NCI-H2196 (cell line): Measurements from ENCODE around the gene LYPD4.
"Not testable (repeated sequence)": the region's sequence is repeated elsewhere in the genome, so short reads cannot be mapped to it uniquely, and the experiment has no call there.

Source experiments
- DNase-seq: peaks from one replicate; lab custom pipeline; 2025; ENCODE audit not compliant: unreplicated experiment; lab: John Stamatoyannopoulos, UW

The LYPD4 gene

DNA sequence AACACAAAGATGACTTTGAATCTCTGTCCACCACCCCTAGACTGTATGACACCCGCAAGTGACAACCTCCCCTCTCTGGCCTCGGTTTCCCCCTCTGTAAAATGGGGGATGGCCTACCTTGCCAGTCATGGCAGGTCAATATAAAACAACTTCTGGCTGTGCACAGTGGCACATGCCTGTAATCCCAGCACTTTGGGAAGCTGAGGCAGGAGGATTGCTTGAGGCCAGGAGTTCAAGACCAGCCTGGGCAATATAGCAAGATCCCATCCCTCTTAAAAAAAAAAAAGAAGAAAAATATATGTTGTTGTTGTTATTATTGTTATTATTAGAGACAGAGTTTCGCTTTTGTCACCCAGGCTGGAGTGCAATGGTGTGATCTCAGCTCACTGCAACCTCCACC is 31.5 kb upstream of the LYPD4 start:
- DNase-seq: not testable (repeated sequence)

DNA sequence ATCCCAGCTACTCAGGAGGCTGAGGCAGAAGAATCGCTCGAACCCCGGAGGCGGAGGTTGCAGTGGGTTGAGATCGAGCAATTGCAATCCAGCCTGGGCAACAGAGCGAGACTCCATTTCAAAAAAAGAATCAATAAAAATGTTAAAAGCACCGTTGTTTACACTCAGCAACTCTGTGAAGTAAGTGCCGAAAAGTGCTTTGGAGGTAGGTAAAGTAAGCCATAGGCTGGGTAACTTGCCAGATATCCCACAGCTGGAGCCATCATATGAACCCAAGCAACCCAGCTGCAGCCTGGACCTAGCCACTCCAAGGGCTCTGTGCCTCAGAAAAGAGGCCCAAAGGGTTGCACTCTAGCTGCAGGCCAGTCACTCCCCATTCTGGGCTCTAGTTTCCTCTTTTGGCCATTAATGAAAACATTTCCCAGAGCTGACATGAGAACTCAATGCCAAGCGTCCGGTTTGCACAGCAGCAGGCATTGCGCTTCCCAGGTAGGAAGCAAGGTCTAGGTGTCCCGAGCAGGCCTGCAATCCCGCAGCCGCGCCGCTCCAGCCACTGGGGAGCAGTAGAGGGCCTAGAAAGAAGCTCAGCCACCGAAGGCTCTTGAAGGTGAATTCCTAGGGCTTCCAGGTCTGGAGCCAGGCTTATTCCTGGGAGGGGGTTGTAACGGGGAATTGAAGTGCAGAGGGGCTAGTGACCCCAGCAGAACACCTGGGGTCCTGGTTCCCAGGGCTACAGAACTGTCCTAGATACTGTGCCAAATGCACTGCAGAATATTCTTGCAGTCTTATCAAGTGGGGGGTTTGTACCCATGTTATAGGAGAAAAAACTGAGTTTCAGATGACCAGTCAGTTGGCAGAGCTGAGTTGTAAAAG is 28.5 kb upstream of the LYPD4 start:
- DNase-seq: peak; percentile 82

DNA sequence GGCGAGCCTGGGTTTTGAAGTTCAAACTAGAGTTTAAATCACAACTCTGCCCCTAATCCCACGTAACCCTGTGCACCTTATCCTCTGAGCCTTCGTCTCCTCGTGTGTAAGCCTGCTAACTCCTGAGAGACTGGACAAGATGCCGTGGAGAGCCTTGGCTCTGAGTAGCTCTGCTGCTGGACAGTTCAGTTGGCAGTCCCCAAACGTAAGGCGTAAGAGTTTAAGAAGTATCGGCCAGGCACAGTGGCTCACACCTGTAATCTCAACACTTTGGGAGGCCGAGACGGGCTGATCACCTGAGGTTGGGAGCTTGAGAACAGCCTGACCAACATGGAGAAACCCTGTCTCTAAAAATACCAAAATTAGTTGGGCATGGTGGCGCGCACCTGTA is 27.9 kb upstream of the LYPD4 start:
- DNase-seq: no peak

DNA sequence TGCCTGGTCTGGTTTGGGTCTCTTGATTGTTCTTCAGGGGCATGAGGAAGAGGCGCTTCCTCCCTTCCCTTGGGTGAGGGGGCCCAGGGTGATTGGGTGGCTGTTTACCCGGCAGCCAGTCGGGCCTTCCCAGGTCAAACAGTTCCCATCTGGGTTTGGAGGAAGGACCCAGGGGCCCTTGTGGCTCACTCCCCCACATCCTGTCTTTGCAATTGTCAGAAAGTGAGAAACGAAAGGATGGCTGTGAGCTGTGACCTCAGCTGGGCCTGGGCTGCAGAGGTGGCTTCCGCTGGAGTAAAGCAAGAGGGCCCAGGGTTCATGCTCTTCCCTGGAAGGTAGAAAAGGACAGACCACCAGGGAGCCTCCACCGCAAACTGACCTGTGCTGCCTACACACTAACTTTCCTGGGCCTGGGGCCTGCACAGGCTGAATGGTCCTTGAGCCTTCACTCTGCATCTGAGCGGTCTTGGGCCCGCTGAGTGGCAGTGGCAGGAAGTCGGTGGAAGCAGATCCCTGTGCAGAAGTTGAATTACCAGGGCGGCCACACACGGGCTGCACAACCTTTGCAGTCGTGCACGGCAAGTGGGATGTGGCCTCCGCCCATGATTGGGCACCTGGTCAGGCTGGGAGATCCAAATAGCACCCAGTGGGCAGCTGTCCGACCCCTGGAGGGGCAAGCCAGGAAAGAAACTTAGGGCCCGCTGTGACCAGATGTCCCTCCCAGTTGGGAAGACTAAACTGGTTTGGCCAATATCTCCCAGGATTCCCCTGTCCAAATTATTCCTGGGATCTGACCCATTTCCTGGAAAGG is 27.3 kb upstream of the LYPD4 start:
- DNase-seq: no peak

DNA sequence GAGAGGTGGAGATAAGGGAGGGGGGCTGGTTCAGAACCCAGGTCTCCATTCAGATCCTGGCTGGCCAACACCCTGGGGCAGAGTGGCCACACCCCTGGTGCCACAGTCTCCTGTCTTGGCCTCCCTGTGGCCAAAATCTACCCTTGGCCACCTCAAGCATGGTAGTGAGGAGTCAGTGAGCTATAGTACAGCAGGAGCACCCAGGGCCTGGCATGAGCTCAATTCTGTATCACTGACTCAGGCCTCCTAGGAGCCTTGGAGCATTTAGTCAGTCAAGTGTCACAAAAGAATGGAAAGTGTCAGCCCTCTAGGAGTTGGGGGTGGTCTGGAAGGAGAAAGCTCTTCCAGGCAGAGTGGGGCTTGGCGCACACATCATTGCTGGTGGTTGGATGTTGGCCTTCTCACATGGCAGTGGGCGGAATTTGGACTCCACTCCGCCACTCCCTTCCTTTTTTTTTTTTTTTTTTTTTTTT is 26.0 kb upstream of the LYPD4 start:
- DNase-seq: no peak

DNA sequence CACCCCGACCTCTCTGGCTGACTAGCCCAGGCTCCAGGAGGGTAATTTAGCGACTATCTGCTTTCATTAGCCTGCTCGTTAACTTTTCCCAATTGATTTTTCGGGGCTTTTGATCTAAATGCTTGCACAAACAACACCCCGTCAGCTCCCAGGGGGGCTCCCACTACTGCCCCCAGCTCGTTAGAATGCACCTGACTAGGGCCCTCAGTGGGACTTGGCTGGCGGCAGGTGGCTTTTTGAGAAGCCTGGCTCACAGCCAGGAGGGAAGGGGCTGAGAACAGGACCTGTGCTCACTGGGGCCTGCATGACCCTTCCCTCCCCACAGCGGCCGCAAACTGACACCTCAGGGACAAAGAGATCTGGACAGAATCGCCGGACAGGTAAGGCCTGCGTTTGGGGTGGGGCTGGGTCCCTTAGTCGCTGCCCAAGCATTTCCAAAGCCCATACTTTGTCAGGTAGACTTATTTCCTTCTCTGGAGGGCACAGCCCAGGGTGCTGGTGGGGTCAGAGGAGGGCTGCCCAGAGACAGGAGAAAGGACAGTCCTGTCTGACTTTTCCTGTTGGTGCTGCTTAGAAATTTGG is 25.0 kb upstream of the LYPD4 start:
- no peak for DNase-seq

DNA sequence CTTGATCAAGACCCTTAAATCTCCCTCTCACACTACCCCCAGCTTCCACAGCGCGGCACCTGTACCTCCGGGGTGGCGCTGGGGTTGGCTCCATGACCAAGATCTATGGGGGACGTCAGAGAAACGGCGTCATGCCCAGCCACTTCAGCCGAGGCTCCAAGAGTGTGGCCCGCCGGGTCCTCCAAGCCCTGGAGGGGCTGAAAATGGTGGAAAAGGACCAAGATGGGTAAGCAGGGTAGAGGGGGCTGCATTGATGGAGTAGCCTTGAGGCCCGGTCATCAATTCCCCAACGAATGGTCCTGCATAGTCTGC is 24.5 kb upstream of the LYPD4 start:
- DNase-seq: no peak

DNA sequence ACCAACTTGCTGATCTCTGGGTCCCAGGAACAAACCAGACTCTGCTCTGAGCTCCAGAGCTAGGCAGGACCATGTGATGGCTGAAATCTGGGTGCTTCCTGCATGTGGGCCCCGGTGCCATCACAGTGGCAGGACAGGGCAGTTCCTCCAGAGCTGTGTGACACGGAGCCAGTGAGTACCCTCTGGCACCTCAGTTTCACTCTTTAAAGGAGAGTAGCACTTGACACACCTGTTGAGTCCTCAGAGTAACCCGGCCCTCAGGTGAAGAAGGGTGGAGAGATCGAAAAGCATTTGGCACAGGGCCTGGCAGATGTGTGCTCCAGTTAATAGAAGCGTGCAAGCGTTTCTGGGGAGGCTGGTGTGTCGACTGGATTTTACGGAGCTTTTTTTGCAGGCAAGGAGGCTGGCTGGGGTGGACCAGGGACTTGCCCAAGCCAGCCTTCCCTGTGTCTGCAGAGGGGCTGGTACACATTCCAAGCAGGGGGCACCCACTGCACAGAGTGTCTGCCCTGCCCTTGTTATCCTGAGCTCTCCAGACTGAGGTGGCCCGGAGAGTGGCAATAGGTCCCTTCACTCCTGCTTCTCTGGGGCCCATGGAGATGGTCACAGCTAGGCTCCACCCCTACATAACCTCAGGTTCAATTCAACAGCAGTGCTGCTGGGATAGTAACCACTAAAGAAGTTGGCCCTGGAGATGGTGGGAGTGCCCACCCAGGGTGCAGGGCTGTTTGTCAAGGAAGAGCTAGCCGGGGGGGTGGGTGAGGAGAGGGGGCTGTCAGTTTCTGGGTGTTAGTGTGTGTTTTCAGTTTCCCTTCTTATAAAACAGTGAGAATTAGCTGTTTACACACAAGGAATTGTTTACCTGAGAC is 23.9 kb upstream of the LYPD4 start:
- no peak for DNase-seq

DNA sequence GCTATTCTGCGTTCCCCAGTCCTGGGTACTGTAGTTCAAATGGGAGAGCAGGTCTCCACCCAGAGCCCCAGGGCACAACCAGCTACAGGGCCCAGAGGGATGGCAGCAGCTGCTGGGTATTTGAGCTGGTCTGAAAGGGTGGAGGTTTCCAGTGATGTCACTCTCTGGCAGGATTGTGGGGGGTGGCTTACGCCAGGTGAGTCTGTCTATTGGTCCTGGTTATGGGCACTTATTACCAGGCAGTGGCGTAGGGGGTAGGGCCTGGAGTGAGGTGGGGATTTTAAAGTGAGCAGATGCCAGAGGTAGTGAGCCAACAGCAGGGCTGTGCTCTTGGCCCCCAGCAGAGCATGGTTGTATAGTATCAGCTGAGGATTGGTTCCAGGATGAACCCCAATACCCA is 21.8 kb upstream of the LYPD4 start:
- DNase-seq: peak; percentile 43

DNA sequence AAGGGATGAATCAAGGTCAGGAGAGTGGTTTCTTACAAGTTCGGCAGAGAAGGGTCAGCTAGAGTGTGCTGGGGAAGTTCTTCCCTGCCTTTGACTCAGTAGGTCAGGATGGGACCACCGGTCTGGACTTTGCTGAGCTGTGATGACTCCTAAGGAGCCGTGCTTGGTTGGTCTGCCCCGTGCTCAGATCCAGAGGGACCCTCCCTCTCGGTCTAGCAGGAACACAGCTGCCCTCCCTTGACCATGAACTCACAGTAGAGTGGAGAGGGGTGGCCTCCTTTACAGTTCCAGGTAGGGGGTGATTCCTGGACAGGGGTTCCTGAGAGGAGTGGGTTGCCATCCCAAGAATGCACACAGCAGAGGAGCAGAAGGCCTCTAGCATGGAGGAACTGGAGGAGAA is 19.9 kb upstream of the LYPD4 start:
- DNase-seq: no peak

DNA sequence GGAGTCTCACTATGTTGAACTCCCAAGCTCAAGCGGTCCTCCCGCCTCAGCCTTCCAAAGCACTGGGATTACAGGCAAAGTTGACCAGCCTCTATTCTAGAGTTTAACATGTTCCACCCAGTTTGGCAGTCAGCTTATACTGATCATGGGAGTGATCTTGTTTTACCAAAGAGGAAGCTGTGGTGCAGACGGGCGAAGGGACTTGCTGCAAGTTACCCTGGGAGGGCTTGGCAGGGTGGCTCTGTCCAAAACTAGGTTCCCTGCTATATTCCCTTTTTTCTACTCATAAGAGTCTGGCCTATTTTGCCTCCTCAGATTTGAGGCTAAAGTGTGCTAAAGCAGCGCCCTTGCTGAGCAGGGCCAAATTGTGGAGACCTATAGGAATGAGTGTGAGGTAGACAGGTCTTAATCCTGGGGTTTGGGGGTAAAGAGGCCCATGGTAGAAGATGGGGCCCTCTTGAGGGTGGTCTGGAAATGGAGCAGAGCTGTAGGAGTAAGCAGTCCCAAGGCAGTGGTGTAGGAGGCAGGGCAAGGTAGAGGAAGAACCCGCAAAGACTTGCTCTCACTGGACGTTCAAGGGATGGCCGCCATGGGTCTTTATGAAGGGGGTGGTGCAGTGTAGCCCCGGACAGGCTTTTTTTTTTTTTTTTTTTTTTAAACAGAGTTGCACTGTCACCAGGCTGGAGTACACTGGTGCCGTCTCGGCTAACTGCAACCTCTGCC is 18.9 kb upstream of the LYPD4 start:
- no peak for DNase-seq

DNA sequence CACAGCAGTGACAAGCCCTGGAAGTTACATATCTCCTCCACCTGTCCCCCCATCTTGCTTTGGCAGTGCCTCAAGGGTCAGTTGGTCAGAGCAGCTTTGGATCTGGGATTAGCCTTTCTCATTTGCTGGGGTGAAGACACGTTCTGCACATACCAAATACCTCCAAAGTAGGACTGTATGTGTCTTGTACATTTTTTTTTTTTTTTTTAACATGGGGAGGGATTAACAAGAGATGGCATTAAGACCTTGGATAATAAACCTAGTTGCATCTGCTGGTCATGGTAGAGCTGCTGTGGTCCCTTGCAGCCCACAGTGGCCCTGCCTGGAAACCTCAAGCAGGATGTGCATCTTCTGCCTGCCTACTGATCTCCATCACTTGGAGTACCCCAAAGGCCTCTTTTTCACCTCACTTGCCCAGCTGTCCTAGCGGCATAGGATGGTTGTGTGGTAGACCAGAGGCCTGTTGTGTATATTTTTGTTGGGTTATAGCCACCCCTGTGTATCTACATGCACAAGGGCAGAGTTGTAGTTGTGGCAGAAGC is 18.0 kb upstream of the LYPD4 start:
- DNase-seq: no peak

DNA sequence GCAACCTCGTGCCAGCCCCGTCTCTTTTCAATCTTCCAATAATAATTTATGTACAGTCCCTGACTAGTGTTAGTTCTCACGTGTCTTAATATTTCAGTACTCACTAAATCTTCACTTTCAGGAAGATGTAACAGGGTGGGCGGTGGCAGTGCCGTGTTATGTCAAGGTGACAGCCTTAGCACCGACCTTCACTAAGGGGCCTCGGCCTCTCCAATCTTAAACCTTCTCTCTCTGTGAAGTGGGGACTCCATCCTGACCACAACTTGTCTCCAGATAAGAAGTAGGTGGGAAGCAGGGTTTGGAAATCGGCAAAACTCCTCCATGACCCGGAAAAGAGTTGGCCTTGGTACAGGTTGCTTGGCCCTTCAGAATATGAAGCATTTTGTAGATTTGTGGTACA is 17.4 kb upstream of the LYPD4 start:
- no peak for DNase-seq

DNA sequence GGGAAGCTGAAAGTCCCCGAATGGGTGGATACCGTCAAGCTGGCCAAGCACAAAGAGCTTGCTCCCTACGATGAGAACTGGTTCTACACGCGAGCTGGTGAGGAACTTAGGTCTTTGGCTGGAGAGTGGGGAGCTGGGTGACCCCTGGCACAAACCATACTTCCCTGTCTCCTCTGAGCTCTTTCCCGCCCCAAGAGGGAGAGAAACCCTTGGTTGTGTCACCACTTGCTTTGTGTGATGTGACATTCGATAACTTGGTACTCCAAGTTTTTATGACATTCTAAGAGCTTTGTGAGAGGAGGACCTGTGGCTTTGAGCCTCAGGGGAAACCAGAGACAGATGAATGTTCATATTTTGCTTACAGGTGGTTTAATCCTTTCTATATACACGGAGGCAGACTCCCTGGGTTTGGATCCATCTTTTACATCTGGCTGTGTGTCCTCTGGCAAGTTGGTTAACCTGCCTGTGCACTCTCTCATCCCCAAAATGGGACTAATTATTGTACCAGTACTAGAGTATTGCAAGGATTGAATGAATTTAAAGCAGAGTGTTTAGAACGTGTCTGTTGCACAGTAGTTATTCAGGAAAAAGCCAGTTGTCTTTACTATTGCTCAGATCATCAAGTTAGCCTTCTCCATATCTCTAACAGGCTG is 16.8 kb upstream of the LYPD4 start:
- no peak for DNase-seq

DNA sequence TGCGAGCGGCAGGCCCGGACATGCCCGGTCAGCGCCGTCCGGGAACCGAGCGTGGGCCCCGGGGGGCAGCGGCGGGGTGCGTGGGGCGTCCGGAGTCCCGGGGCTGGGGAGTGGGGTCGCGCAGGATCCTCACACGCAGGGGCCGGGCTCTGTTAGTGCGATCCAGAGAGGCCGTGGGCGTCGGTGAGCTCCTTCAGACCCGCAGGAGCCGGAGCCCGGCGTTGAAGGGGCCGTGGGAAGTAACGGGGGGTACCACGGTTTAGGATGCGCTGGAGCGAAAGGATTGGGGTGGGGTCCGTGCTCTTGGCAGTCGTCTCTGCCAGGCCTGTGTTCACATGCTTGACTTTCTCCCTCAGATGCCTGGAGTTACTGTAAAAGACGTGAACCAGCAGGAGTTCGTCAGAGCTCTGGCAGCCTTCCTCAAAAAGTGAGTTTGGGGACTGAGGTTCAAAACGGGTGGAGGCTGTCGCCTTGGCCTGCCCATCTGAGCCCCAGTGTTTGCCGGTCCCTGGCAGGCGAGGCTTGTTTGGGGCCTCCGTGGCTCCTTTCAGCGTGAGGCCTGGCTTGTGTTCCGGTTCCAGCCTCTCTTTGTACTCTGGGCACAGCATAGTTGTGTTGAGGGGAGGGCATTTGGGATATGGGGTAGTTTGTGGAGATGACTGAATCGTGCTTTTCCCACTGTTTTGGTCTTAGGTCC is 16.1 kb upstream of the LYPD4 start:
- no peak for DNase-seq

DNA sequence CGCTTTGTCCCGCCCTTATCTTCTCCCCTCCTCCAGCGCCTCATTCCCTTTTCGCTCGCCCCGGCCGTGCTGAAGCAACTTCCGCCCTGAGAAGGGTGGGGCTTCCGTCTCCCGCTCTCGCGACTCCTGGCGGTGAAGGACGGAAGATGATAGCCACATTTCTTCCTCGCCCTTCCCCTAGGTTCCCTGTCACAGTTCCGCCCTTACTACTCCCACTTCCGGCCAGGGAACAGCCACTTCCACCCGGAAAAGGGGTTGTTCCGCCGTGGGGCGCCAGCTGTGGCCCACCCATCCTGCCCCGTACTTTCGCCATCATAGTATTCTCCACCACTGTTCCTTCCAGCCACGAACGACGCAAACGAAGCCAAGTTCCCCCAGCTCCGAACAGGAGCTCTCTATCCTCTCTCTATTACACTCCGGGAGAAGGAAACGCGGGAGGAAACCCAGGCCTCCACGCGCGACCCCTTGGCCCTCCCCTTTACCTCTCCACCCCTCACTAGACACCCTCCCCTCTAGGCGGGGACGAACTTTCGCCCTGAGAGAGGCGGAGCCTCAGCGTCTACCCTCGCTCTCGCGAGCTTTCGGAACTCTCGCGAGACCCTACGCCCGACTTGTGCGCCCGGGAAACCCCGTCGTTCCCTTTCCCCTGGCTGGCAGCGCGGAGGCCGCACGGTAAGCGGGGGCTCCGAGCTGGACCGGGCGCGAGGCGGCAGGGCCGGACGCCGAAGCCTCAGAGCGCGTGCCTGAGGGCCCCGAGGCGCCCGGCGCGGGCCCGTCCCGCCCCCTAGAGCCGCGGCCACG is 15.3 kb upstream of the LYPD4 start, which contains the start of gene RPS19:
Gene RPS19 (plus strand): TSS at position 638 of the 801 bp plus-strand sequence. CDS start 520 bp downstream, outside the sequence.
- peak; percentile 99 for DNase-seq

DNA sequence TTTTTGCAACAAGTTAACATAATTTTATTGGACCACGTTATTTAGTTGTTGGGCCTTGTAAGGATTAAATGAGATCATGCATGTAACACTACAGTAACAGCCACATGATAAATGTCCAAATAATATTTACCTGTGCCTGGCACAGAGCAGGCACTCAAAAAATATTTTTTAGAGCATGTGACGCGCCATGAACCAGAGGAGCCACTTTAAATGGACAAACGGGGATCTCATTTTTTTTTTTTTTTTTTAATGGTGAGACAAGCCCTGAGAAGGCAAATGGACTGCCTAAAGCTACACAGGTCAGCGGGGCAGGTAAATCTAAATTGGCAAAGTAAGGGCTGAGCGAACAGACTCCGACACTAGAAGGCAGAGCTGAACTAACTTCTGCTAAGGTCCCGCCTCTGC is 14.7 kb upstream of the LYPD4 start:
- no peak for DNase-seq

DNA sequence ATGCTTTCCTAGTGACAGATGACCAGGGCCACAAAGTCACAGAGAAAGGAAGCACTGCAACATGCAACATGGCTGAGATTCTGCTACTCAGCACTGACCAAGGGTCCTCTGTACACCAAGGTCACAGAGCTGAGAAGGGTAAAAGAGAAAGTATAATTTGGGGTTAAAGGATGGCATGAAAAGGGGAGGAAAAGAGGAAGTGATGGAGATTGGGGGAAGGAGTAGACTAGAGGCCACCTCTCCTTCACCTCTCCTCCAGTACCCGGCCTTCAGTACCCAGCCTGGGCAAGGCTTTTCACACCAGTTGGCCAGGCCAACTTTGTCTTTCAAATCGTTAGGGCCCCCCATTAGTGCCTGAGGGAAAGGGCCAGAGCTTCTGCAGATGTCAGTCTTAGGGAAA is 9.3 kb upstream of the LYPD4 start:
- DNase-seq: no peak
